Measurements from ENCODE around the gene OR8K3.

OR8K3 gene

DNA sequence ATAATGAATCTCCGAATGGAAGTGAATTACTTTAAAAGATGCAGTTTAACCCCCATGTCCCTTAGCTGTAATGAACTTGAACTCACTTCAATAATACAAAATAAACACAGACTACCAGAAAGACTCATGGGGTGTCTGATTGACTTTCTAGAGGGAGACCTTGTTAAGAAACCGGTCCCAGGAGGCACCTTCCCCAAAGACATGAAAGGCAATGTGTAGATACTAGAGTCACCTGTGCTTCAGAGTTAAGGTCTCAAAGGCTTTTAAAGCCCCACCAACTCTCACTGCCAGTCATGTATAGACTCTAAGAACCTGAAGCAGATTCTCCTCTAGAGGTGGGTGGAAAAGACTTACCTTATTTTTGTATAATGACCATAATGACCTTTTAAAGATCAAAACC lies 39.0 kb downstream of the OR8K3 start, which contains the start of gene OR8J1:
Gene OR8J1 (plus strand): TSS at position 301 of the 400 bp plus-strand sequence. CDS start 5,956 bp downstream, outside the sequence.
- Histone ChIP-seq H3K27ac (no peak within 1 kb of the TSS), H3K27me3 (no peaks in the 10 kb centered on the region), H3K36me3 (no peaks in the 10 kb centered on the region), H3K4me2 (no peak within 1 kb of the TSS), H3K4me1 (no peaks in the 10 kb centered on the region), H3K4me3 (no peak within 1 kb of the TSS), H3K9ac (no peak within 1 kb of the TSS), H4K20me1 (no peaks in the 10 kb centered on the region), H3K9me3 (replicated peaks in 1 of 11) (no peaks in the 10 kb centered on the region)
- TF ChIP-seq Cebpa-rat (IDR thresholded peaks at IDR 0.05): no peak
